NCI-H187 (cell line): ENCODE data around the gene KLK7.
"Not testable (repeated sequence)": the region's sequence is repeated elsewhere in the genome, so short reads cannot be mapped to it uniquely, and the experiment has no call there.

Experiments used
- DNase-seq, 2 experiments: peaks; one replicate each; lab custom pipeline; 2025; lab: John Stamatoyannopoulos, UW

KLK7 gene

GRCh38 chr19:50977626-50978025 is 6.1 kb downstream of the KLK7 start:
- DNase-seq, result no peak

GRCh38 chr19:50975766-50976165 is 8.0 kb downstream of the KLK7 start:
- no peak for DNase-seq

- DNase-seq, result no peak
Observed at GRCh38 chr19:50974702-50975556, 8.8 kb downstream of the KLK7 start.

- DNase-seq, result no peak
Observed at GRCh38 chr19:50972795-50973376, 10.8 kb downstream of the KLK7 start.

GRCh38 chr19:50969810-50970209 is 13.9 kb downstream of the KLK7 start:
- not testable (repeated sequence) for DNase-seq

- DNase-seq, result no peak
Observed at GRCh38 chr19:50969413-50969760, 14.3 kb downstream of the KLK7 start, which contains the start of gene KLK6. TSS of gene KLK6 (minus strand) at chr19:50969591. CDS start at chr19:50968104, 1,487 bp downstream.

- no peak for DNase-seq
Observed at GRCh38 chr19:50968716-50969412, 14.9 kb downstream of the KLK7 start.

GRCh38 chr19:50967929-50968715 is 15.6 kb downstream of the KLK7 start:
- DNase-seq, result no peak

- no peak for DNase-seq
Observed at GRCh38 chr19:50964266-50964665, 19.5 kb downstream of the KLK7 start.

- DNase-seq, result no peak
Observed at GRCh38 chr19:50963381-50963780, 20.3 kb downstream of the KLK7 start.

GRCh38 chr19:50962245-50962644 is 21.5 kb downstream of the KLK7 start:
- DNase-seq, result no peak

GRCh38 chr19:50959731-50960500 is 23.8 kb downstream of the KLK7 start:
- no peak for DNase-seq

- no peak for DNase-seq
Observed at GRCh38 chr19:50957587-50957986, 26.1 kb downstream of the KLK7 start.

- DNase-seq, result no peak
Observed at GRCh38 chr19:50952910-50953309, 30.8 kb downstream of the KLK7 start, which contains the start of gene KLK5. TSS of gene KLK5 (minus strand) at chr19:50953038. CDS start at chr19:50952657, 381 bp downstream.

GRCh38 chr19:50949861-50950260 is 33.9 kb downstream of the KLK7 start:
- no peak for DNase-seq

GRCh38 chr19:50947123-50947522 is 36.6 kb downstream of the KLK7 start:
- DNase-seq, result no peak

- no peak for DNase-seq
Observed at GRCh38 chr19:50944795-50945194, 38.9 kb downstream of the KLK7 start.

GRCh38 chr19:50943074-50943828 is 40.5 kb downstream of the KLK7 start:
- no peak for DNase-seq

- DNase-seq, result no peak
Observed at GRCh38 chr19:50939596-50939995, 44.1 kb downstream of the KLK7 start.

GRCh38 chr19:50933640-50934039 is 50.1 kb downstream of the KLK7 start:
- DNase-seq, result no peak

- no peak for DNase-seq
Observed at GRCh38 chr19:50932690-50933083, 51.0 kb downstream of the KLK7 start.
